NCI-H345 (cell line): Measurements from ENCODE around the gene AP4S1.
"Not testable (repeated sequence)": the region's sequence is repeated elsewhere in the genome, so short reads cannot be mapped to it uniquely, and the experiment has no call there.

Source experiments
- DNase-seq: peaks from one replicate; lab custom pipeline; 2025; lab: John Stamatoyannopoulos, UW

Gene AP4S1

GRCh38 chr14:31043379-31043778 lies 17.9 kb downstream of the AP4S1 start:
- no peak for DNase-seq

GRCh38 chr14:31045501-31046080 lies 20.1 kb downstream of the AP4S1 start:
- DNase-seq, result no peak

GRCh38 chr14:31047503-31047902 lies 22.1 kb downstream of the AP4S1 start:
- DNase-seq, result no peak

- no peak for DNase-seq
These were observed 25.6 kb downstream of the AP4S1 start for GRCh38 chr14:31051023-31051422.

GRCh38 chr14:31051511-31051910 lies 26.1 kb downstream of the AP4S1 start:
- no peak for DNase-seq

GRCh38 chr14:31052905-31053586 lies 27.6 kb downstream of the AP4S1 start:
- not testable (repeated sequence) for DNase-seq

GRCh38 chr14:31057035-31057434 lies 31.6 kb downstream of the AP4S1 start:
- DNase-seq, result no peak

GRCh38 chr14:31057701-31058364 lies 32.4 kb downstream of the AP4S1 start:
- no peak for DNase-seq

GRCh38 chr14:31059152-31059924 lies 33.9 kb downstream of the AP4S1 start:
- DNase-seq, result no peak

- no peak for DNase-seq
These were observed 34.9 kb downstream of the AP4S1 start for GRCh38 chr14:31060253-31060875.

- not testable (repeated sequence) for DNase-seq
These were observed 37.5 kb downstream of the AP4S1 start for GRCh38 chr14:31062908-31063307.

- DNase-seq, result no peak
These were observed 42.8 kb downstream of the AP4S1 start for GRCh38 chr14:31068235-31068634.

- DNase-seq, result no peak
These were observed 43.9 kb downstream of the AP4S1 start for GRCh38 chr14:31069343-31069742.

- no peak for DNase-seq
These were observed 45.0 kb downstream of the AP4S1 start for GRCh38 chr14:31070431-31070830.

GRCh38 chr14:31071151-31071550 lies 45.7 kb downstream of the AP4S1 start:
- DNase-seq, result no peak

- DNase-seq, result no peak
These were observed 49.7 kb downstream of the AP4S1 start for GRCh38 chr14:31075144-31075543.

- DNase-seq, result no peak
These were observed 53.3 kb downstream of the AP4S1 start for GRCh38 chr14:31078766-31079165.

- DNase-seq, result no peak
These were observed 54.6 kb downstream of the AP4S1 start for GRCh38 chr14:31080056-31080455.

- no peak for DNase-seq
These were observed 55.0 kb downstream of the AP4S1 start for GRCh38 chr14:31080484-31080883.

GRCh38 chr14:31083781-31084180 lies 58.3 kb downstream of the AP4S1 start:
- no peak for DNase-seq

GRCh38 chr14:31084385-31084784 lies 58.9 kb downstream of the AP4S1 start:
- DNase-seq, result no peak

GRCh38 chr14:31085027-31085426 lies 59.6 kb downstream of the AP4S1 start:
- DNase-seq, result no peak
